Transverse colon (tissue), 4 donors: ENCODE results near the gene CDK15.

Experiments used
- CTCF ChIP-seq, 5 experiments: fragments of 200-600 bp in 3 of 5; fragments of 450-650 bp in 2 of 5; sonication (generic) in 3 of 5; IDR thresholded peaks; 1 replicate in 2 of 5; 2 replicates in 3 of 5; pipeline ENCODE4 v1.5.1; 2016 to 2017; ENCODE audit warnings: antibody characterized with exemption in 5 of 5, inconsistent platforms in 3 of 5, mild to moderate bottlenecking in 2 of 5, moderate library complexity in 1 of 5
- POLR2A ChIP-seq: fragments of 450-650 bp; IDR thresholded peaks from one replicate; pipeline ENCODE4 v1.6.1; 2016; ENCODE audit warnings: antibody characterized with exemption, mild to moderate bottlenecking, moderate library complexity
- POLR2AphosphoS5 ChIP-seq, 3 donors: sonication (generic); formaldehyde crosslinking; IDR thresholded peaks; one replicate each; pipeline ENCODE4 v1.6.1; 2016; ENCODE audit warnings: antibody characterized with exemption in 3 of 3

GRCh38 chr2:201854841-201855240, 48.5 kb downstream of the CDK15 start:
- TF ChIP-seq CTCF (IDR thresholded peaks at IDR 0.05), result no peak
- TF ChIP-seq POLR2A, result no peak
- TF ChIP-seq POLR2AphosphoS5 (IDR thresholded peaks at IDR 0.05), result no peak
